B cell (primary cell): ENCODE results near the gene CR1. TPM values are rescaled to one million over a fixed set of nuclear protein-coding genes. Genes with fewer than 3 reads are reported as not detected.

Experiments used
- ATAC-seq: fragments of 200-7000 bp; cut with Tn5 transposase; one replicate; pipeline ENCODE4 v1.10.0; 2021; ENCODE audit warnings: low read depth, mild to moderate bottlenecking, moderate number of reproducible peaks, moderate library complexity
- CTCF ChIA-PET: fragments of 350-600 bp; sonication (Branson Sonifier 250); formaldehyde crosslinking; loops from one replicate; lab custom pipeline; 2021; ENCODE audit warnings: antibody characterized with exemption, inconsistent platforms; lab: Charles Lee
- POLR2A ChIA-PET: fragments of 350-600 bp; sonication (Branson Sonifier 250); formaldehyde crosslinking; loops from one replicate; lab custom pipeline; 2021; ENCODE audit warnings: antibody characterized with exemption; lab: Charles Lee
- DNase-seq: peaks from one replicate; pipeline ENCODE4 v3.0.0; 2013
- H2AFZ ChIP-seq: 2 replicates; pipeline ENCODE4 v1.6.1; 2012; ENCODE audit warnings: mild to moderate bottlenecking, low read depth, low read length; ENCODE audit not compliant: insufficient read depth, poor library complexity, severe bottlenecking
- H3K27ac ChIP-seq, 2 donors: 1 replicate in 1 of 2; 2 replicates in 1 of 2; pipeline ENCODE4 v1.5.1; 2012 to 2013; ENCODE audit warnings: low read length in 2 of 2, mild to moderate bottlenecking in 2 of 2, moderate library complexity in 1 of 2
- H3K27me3 ChIP-seq, 4 experiments: fragments of 200-600 bp in 1 of 4; sonication (generic) in 1 of 4; replicated peaks in 1 of 4; 1 replicate in 2 of 4; 2 replicates in 2 of 4; pipeline versions ENCODE4 v1.6.1 to v1.7.0; 2013 to 2016; ENCODE audit warnings: low read length in 3 of 4, mild to moderate bottlenecking in 2 of 4, mixed read lengths in 1 of 4, moderate library complexity in 1 of 4; ENCODE audit not compliant: insufficient read depth in 4 of 4, control insufficient read depth in 3 of 4; ENCODE audit errors: control extremely low read depth in 1 of 4
- H3K36me3 ChIP-seq, 2 experiments: replicated peaks in 1 of 2; 1 replicate in 1 of 2; 2 replicates in 1 of 2; pipeline versions ENCODE4 v1.6.1 to v1.7.1; 2013; ENCODE audit warnings: low read length in 1 of 2; ENCODE audit not compliant: insufficient read depth in 2 of 2, control insufficient read depth in 1 of 2; ENCODE audit errors: control extremely low read depth in 1 of 2, extremely low read depth in 1 of 2
- H3K4me1 ChIP-seq, 2 donors: fragments of 200-600 bp in 1 of 2; sonication (generic) in 1 of 2; 1 replicate in 1 of 2; 2 replicates in 1 of 2; pipeline versions ENCODE4 v1.5.1 to v1.6.1; 2013 to 2017; ENCODE audit warnings: low read length in 2 of 2; ENCODE audit not compliant: control insufficient read depth in 2 of 2, insufficient read depth in 2 of 2
- H3K4me2 ChIP-seq: replicated peaks from 2 replicates; pipeline ENCODE3; 2012; ENCODE audit warnings: mild to moderate bottlenecking, low read depth, low read length; ENCODE audit not compliant: poor library complexity, severe bottlenecking
- H3K4me3 ChIP-seq, 5 experiments: fragments of 200-600 bp in 1 of 5; sonication (generic) in 1 of 5; 1 replicate in 3 of 5; 2 replicates in 2 of 5; pipeline versions ENCODE4 v1.5.1 to v1.7.0; 2011 to 2016; ENCODE audit warnings: low read length in 4 of 5, mild to moderate bottlenecking in 4 of 5, low read depth in 2 of 5, control low read depth in 1 of 5, moderate library complexity in 1 of 5; ENCODE audit not compliant: insufficient read depth in 1 of 5; ENCODE audit errors: control extremely low read depth in 1 of 5, extremely low read depth in 1 of 5
- H3K79me2 ChIP-seq: fragments of 200-600 bp; sonication (generic); one replicate; pipeline ENCODE4 v1.6.0; 2016; ENCODE audit warnings: low read length; ENCODE audit not compliant: control insufficient read depth, insufficient read depth
- H3K9ac ChIP-seq: fragments of 200-600 bp; sonication (generic); 2 replicates; pipeline ENCODE4 v1.6.1; 2017; ENCODE audit warnings: mild to moderate bottlenecking, low read length, moderate library complexity
- H3K9me3 ChIP-seq, 3 donors: one replicate each; pipeline versions ENCODE4 v1.6.1 to v1.7.1; 2013; ENCODE audit warnings: low read length in 2 of 3; ENCODE audit not compliant: control insufficient read depth in 2 of 3, insufficient read depth in 1 of 3; ENCODE audit errors: control extremely low read depth in 1 of 3
- H4K20me1 ChIP-seq: 2 replicates; pipeline ENCODE4 v1.6.0; 2012; ENCODE audit warnings: mild to moderate bottlenecking, low read length; ENCODE audit not compliant: insufficient read depth, control insufficient read depth, poor library complexity, severe bottlenecking
- H3K27ac Mint-ChIP-seq: one replicate; pipeline ENCODE4 v1.8.0; 2021; ENCODE audit warnings: mixed read lengths
- H3K27me3 Mint-ChIP-seq: one replicate; pipeline ENCODE4 v1.8.0; 2021; ENCODE audit warnings: mixed read lengths
- H3K4me1 Mint-ChIP-seq: one replicate; pipeline ENCODE4 v1.8.0; 2021; ENCODE audit warnings: mixed read lengths
- H3K4me3 Mint-ChIP-seq: one replicate; pipeline ENCODE4 v1.8.0; 2021; ENCODE audit warnings: mixed read lengths
- H3K9me3 Mint-ChIP-seq: one replicate; pipeline ENCODE4 v1.8.0; 2022; ENCODE audit warnings: mixed read lengths; ENCODE audit not compliant: insufficient read depth
- EZH2 ChIP-seq: IDR thresholded peaks from 2 replicates; pipeline ENCODE4 v1.6.1; 2012; ENCODE audit warnings: borderline replicate concordance, low read depth, mild to moderate bottlenecking, moderate library complexity, low read length; ENCODE audit not compliant: insufficient read depth, poor library complexity, severe bottlenecking
- WGBS: methylation state at CpG from one replicate; pipeline ENCODE4 v1.1.5; 2013; ENCODE audit warnings: missing lambda C conversion rate; ENCODE audit not compliant: insufficient coverage; 5-methylcytosine and 5-hydroxymethylcytosine counted together
- intact Hi-C: fragments of 100-400 bp; cut with micrococcal nuclease; formaldehyde crosslinking; loops from one replicate; pipeline ENCODE4 v1.10.0; 2022
- polyA plus RNA-seq: library from polyadenylated mRNA; depleted of rRNA; stranded (reverse); fragments of >200 nt; gene quantifications from 2 replicates; pipeline ENCODE4 v1.2.3, GENCODE V29; 2012
- total RNA-seq, 2 donors: library from RNA; stranded (reverse); fragments of 120-200 nt in 1 of 2; gene quantifications; 1 replicate in 1 of 2; 2 replicates in 1 of 2; pipeline versions ENCODE4 v1.2.3 to v1.2.4, GENCODE V29; 2013 to 2022
- TF ChIP-seq, protein P1 (sequence below): fragments of 200-600 bp; IDR thresholded peaks from one replicate; pipeline ENCODE4 v1.8.0; 2022; ENCODE audit warnings: antibody characterized with exemption, mild to moderate bottlenecking

Gene CR1
- total and polyA plus RNA-seq, 2 donors (not counting 1 experiment from before 2014, with no cell fraction given): 26.4 to 36.7 TPM

DNA sequence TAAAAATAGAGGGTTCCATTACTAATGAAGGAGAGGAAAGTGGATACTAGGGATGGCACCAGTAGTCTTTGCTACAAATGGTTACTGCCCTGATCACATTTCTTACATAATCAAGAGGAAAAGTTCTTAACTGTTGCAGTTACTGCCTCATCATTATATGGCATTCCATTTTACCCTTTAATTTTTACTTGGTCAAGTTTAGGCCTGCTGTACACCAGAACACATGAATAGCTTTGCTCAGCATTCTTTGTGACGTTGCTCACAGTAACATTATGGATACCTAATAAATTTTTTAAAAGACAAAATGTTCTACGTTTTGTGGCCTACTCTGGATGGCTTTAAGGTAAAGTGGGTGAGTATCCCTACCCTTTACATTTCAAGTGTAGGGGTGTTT lies 110.4 kb downstream of the CR1 start:
- no peak for ATAC-seq
- POLR2A ChIA-PET: no interaction called here
- no peak overlapping the region for H3K9ac ChIP-seq
- DNase-seq: no peak
- no peak overlapping the region for H2AFZ ChIP-seq
- no CpG with 5 or more reads among the region's 2 CpGs for WGBS
- intact Hi-C loops: no loop called here
- no peaks in the 10 kb centered on the region for H3K4me1 ChIP-seq
- H3K4me2 ChIP-seq: no peak overlapping the region
- no peaks in the 10 kb centered on the region for H3K27me3 ChIP-seq
- CTCF ChIA-PET: interaction anchor here (1.2 kb wide), 1 partner anchor 13 kb away, joined by 4 read pairs; no protein-coding TSS in a partner anchor
- H3K9me3 ChIP-seq: no peaks in the 10 kb centered on the region
- Mint-ChIP-seq H3K27me3 (no peaks in the 10 kb centered on the region), H3K4me1 (no peaks in the 10 kb centered on the region), H3K27ac (no peak overlapping the region), H3K9me3 (no peaks in the 10 kb centered on the region), H3K4me3 (no peak overlapping the region)
- H3K79me2 ChIP-seq: no peaks in the 10 kb centered on the region
- no peak overlapping the region for H3K4me3 ChIP-seq
- H3K36me3 ChIP-seq: peaks cover 12 to 35% of the 10 kb centered on the region in 2 experiments
- H3K27ac ChIP-seq: no peak overlapping the region
- TF ChIP-seq EZH2: no peak
- TF ChIP-seq, protein P1, sequence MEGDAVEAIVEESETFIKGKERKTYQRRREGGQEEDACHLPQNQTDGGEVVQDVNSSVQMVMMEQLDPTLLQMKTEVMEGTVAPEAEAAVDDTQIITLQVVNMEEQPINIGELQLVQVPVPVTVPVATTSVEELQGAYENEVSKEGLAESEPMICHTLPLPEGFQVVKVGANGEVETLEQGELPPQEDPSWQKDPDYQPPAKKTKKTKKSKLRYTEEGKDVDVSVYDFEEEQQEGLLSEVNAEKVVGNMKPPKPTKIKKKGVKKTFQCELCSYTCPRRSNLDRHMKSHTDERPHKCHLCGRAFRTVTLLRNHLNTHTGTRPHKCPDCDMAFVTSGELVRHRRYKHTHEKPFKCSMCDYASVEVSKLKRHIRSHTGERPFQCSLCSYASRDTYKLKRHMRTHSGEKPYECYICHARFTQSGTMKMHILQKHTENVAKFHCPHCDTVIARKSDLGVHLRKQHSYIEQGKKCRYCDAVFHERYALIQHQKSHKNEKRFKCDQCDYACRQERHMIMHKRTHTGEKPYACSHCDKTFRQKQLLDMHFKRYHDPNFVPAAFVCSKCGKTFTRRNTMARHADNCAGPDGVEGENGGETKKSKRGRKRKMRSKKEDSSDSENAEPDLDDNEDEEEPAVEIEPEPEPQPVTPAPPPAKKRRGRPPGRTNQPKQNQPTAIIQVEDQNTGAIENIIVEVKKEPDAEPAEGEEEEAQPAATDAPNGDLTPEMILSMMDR: no peak
- no peaks in the 10 kb centered on the region for H4K20me1 ChIP-seq

DNA sequence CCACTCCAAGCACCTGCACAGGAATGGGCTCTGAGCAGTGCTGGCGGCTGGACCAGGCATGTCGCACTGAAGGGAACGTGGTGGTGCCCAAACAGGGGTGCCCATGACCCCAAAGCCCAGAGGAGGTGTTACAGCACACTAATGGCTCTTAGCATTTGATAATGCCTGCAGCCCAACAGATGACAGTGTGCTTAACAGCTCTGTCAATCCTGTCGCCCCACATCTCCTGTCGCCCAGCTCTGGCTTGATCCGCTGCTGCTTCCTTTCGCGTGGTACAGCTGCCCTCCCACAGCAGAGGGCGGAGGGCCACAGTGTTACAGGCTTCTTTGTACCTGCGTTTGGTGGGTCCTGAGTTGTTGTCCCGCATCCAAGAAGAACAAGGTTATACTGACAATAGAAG lies 116.8 kb downstream of the CR1 start:
- no peaks in the 10 kb centered on the region for H3K4me1 Mint-ChIP-seq
- no peaks in the 10 kb centered on the region for H3K27me3 ChIP-seq

More for the DNA sequence above, 116.8 kb downstream of the CR1 start:
- H3K9me3 ChIP-seq: peaks cover 0 to 6% (median 0%) of the 10 kb centered on the region in 3 donors
- no peaks in the 10 kb centered on the region for H3K4me1 ChIP-seq
- no peak overlapping the region for H2AFZ ChIP-seq
- POLR2A ChIA-PET: no interaction called here
- H3K4me3 Mint-ChIP-seq: no peak overlapping the region
- H3K9ac ChIP-seq: no peak overlapping the region
- H4K20me1 ChIP-seq: no peaks in the 10 kb centered on the region
- no peaks in the 10 kb centered on the region for H3K79me2 ChIP-seq
- TF ChIP-seq, protein P1: no peak
- TF ChIP-seq EZH2: no peak
- ATAC-seq: no peak
- H3K9me3 Mint-ChIP-seq: no peaks in the 10 kb centered on the region
- H3K4me3 ChIP-seq: no peak overlapping the region
- no peak for DNase-seq
- WGBS: 88% methylated on average over 11 of the region's 11 CpGs
- no peak overlapping the region for H3K4me2 ChIP-seq
- no peak overlapping the region for H3K27ac Mint-ChIP-seq
- CTCF ChIA-PET: no interaction called here
- no peaks in the 10 kb centered on the region for H3K27me3 Mint-ChIP-seq
- H3K36me3 ChIP-seq: peaks cover 17 to 76% of the 10 kb centered on the region in 2 experiments
- no peak overlapping the region for H3K27ac ChIP-seq
- intact Hi-C loops: no loop called here
